PC-9 (cell line): Measurements from ENCODE around the gene NFKBIL1. TPM values are rescaled to one million over a fixed set of nuclear protein-coding genes. Genes with fewer than 3 reads are reported as not detected.

ENCODE experiments used
- BruUV-seq: library from RNA; stranded (reverse); fragments of 400-500 nt; replicated peaks from 2 replicates; lab custom pipeline; 2021; lab: Mats Ljungman, UMichigan
- CTCF ChIA-PET: fragments of 300-600 bp; sonication (Branson Sonifier 250); formaldehyde crosslinking; loops from one replicate; lab custom pipeline; 2022; ENCODE audit warnings: antibody characterized with exemption; lab: Charles Lee
- POLR2A ChIA-PET: fragments of 300-600 bp; sonication (Branson Sonifier 250); formaldehyde crosslinking; loops from one replicate; lab custom pipeline; 2022; ENCODE audit warnings: antibody characterized with exemption; ENCODE audit not compliant: unreplicated experiment; lab: Charles Lee
- DNase-seq, 2 experiments: peaks; one replicate each; pipeline versions ENCODE4 v3.0.0 to v3.0.0-alpha.2; 2015 to 2022; ENCODE audit warnings: mixed read lengths in 1 of 2
- H2AFZ ChIP-seq: fragments of 200-600 bp; sonication (generic); 2 replicates; pipeline ENCODE4 v1.8.1; 2017; ENCODE audit warnings: antibody characterized with exemption
- H3F3A ChIP-seq: fragments of 200-600 bp; sonication (generic); 2 replicates; pipeline ENCODE4 v1.8.1; 2017; ENCODE audit warnings: antibody characterized with exemption, mild to moderate bottlenecking, low read depth; ENCODE audit not compliant: insufficient read depth
- H3K27ac ChIP-seq: fragments of 200-600 bp; sonication (generic); 2 replicates; pipeline ENCODE4 v1.6.1; 2016; ENCODE audit warnings: mixed run types
- H3K27me3 ChIP-seq: fragments of 200-600 bp; sonication (generic); 2 replicates; pipeline ENCODE4 v1.6.1; 2016; ENCODE audit warnings: low read depth, mixed run types; ENCODE audit not compliant: insufficient read depth
- H3K36me3 ChIP-seq: fragments of 200-600 bp; sonication (generic); 2 replicates; pipeline ENCODE4 v1.6.1; 2016; ENCODE audit warnings: low read depth, mixed run types
- H3K4me1 ChIP-seq: fragments of 200-600 bp; sonication (generic); replicated peaks from 2 replicates; pipeline ENCODE4 v1.6.1; 2016; ENCODE audit warnings: mixed run types; ENCODE audit not compliant: insufficient read depth
- H3K4me2 ChIP-seq: fragments of 200-600 bp; sonication (generic); 2 replicates; pipeline ENCODE4 v1.6.1; 2017; ENCODE audit warnings: mixed run types
- H3K4me3 ChIP-seq: fragments of 200-600 bp; sonication (generic); 2 replicates; pipeline ENCODE4 v1.6.1; 2016; ENCODE audit warnings: mixed run types
- H3K79me2 ChIP-seq: fragments of 200-600 bp; sonication (generic); 2 replicates; pipeline ENCODE4 v1.6.1; 2017; ENCODE audit warnings: low read depth, mixed run types
- H3K9me2 ChIP-seq: fragments of 200-600 bp; sonication (generic); 2 replicates; pipeline ENCODE4 v1.8.1; 2017; ENCODE audit warnings: mild to moderate bottlenecking; ENCODE audit not compliant: insufficient read depth
- H3K9me3 ChIP-seq: fragments of 200-600 bp; sonication (generic); 2 replicates; pipeline ENCODE4 v1.8.1; 2016; ENCODE audit warnings: low read depth; ENCODE audit not compliant: insufficient read depth
- H4K20me1 ChIP-seq: fragments of 200-600 bp; sonication (generic); 2 replicates; pipeline ENCODE4 v1.8.1; 2017; ENCODE audit not compliant: insufficient read depth
- EZH2 ChIP-seq: fragments of 200-600 bp; sonication (generic); IDR thresholded peaks from 2 replicates; pipeline ENCODE4 v1.8.0; 2017; ENCODE audit warnings: antibody characterized with exemption, low read depth
- intact Hi-C: fragments of 100-400 bp; cut with micrococcal nuclease; formaldehyde crosslinking; loops from one replicate; pipeline ENCODE4 v1.10.0; 2022; ENCODE audit not compliant: unreplicated experiment
- total RNA-seq: library from RNA; stranded (reverse); gene quantifications from 2 replicates; pipeline ENCODE4 v1.2.3, GENCODE V29; 2021
- TF ChIP-seq, protein P1 (sequence below): fragments of 200-600 bp; sonication (generic); conservative IDR thresholded peaks from 2 replicates; pipeline ENCODE4 v1.6.1; 2017; ENCODE audit warnings: mixed run types, antibody characterized with exemption, mild to moderate bottlenecking, moderate library complexity

NFKBIL1 gene
- total RNA-seq, 1 experiment from 2014 or later, result 26.1 TPM

DNA sequence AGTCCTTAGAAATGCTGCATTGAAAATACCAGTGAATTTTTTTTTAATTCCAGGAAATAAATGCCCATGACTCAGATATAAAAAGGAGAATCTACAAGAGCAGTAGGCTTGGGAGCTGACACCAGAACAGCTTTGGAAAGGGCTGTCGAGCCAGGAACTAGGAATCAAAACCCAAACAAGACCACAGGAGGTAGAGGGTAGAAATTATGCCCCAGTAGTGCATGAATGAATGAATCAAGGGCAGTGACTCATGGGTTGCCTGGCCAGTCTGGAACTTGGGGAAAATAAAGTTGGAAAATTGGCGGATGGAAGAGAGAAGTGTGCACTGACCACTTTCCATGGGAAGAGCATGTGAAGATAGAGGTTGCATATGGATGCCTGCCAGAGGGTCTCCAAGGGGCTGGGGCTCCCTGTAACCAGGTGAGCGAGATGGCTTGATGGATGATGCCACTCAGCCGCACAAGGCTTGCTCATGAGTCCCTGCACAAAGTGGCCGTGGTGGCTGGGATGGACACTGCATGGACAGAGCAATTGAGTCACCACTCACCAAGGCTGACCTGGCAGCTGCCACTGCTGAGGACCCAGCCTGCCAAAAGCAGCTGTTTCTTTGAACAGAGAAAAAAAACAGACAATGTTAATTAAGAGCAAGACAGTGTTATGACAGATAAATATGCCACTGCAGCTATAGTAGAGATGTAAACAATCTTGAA lies 33.8 kb upstream of the NFKBIL1 start:
- Histone ChIP-seq H3K4me3 (no peak overlapping the region), H3K79me2 (no peaks in the 10 kb centered on the region), H3K27me3 (no peaks in the 10 kb centered on the region), H2AFZ (no peak overlapping the region), H3K27ac (no peak overlapping the region), H3K36me3 (0 out of 2 replicates have a peak, but pooled peaks cover 3% of the 10 kb centered on the region), H4K20me1 (no peaks in the 10 kb centered on the region), H3K9me2 (no peaks in the 10 kb centered on the region), H3K9me3 (no peaks in the 10 kb centered on the region), H3F3A (peaks cover 7% of the 10 kb centered on the region; the same call in 1 of the 2 replicates), H3K4me1 (peaks cover 16% of the 10 kb centered on the region), H3K4me2 (peak overlapping the region; percentile 23; the same call in 1 of the 2 replicates)
- no peak for TF ChIP-seq EZH2
- TF ChIP-seq, protein P1, sequence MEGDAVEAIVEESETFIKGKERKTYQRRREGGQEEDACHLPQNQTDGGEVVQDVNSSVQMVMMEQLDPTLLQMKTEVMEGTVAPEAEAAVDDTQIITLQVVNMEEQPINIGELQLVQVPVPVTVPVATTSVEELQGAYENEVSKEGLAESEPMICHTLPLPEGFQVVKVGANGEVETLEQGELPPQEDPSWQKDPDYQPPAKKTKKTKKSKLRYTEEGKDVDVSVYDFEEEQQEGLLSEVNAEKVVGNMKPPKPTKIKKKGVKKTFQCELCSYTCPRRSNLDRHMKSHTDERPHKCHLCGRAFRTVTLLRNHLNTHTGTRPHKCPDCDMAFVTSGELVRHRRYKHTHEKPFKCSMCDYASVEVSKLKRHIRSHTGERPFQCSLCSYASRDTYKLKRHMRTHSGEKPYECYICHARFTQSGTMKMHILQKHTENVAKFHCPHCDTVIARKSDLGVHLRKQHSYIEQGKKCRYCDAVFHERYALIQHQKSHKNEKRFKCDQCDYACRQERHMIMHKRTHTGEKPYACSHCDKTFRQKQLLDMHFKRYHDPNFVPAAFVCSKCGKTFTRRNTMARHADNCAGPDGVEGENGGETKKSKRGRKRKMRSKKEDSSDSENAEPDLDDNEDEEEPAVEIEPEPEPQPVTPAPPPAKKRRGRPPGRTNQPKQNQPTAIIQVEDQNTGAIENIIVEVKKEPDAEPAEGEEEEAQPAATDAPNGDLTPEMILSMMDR, result no peak
- ChIA-PET POLR2A (interaction anchor here (0.7 kb wide), 1 partner anchor 29 kb away, joined by 5 read pairs; no protein-coding TSS in a partner anchor), CTCF (no interaction called here)
- no peak for DNase-seq
- no TSS peak for BruUV-seq
- intact Hi-C loops, result no loop called here

GRCh38 chr6:31521835-31522234 lies 25.6 kb upstream of the NFKBIL1 start:
- intact Hi-C loops, result no loop called here
- CTCF ChIA-PET, result no interaction called here
- BruUV-seq, result no TSS peak
- POLR2A ChIA-PET, result no interaction called here
- Histone ChIP-seq H3K4me1 (0 out of 2 replicates have a peak, but pooled peaks cover 7% of the 10 kb centered on the region), H3K4me2 (no peak overlapping the region), H3K9me2 (no peaks in the 10 kb centered on the region), H3K9me3 (no peaks in the 10 kb centered on the region), H3K27ac (no peak overlapping the region), H3K4me3 (no peak overlapping the region), H4K20me1 (no peaks in the 10 kb centered on the region), H3K36me3 (no peaks in the 10 kb centered on the region), H3K27me3 (no peaks in the 10 kb centered on the region), H3K79me2 (no peaks in the 10 kb centered on the region), H3F3A (peaks cover 1% of the 10 kb centered on the region; the same call in 1 of the 2 replicates), H2AFZ (no peak overlapping the region)
- no peak for TF ChIP-seq EZH2
- TF ChIP-seq, protein P1, result no peak
- DNase-seq, result no peak

- intact Hi-C loops, result loop anchor here (5.0 kb wide), 1 partner anchor 33 kb away; no protein-coding TSS in a partner anchor
- no peaks in the 10 kb centered on the region for H3K79me2 ChIP-seq
- peaks cover 11% of the 10 kb centered on the region; the same call in 1 of the 2 replicates for H4K20me1 ChIP-seq
- H3K27ac ChIP-seq, result no peak overlapping the region
- no peak overlapping the region for H3K4me2 ChIP-seq
- BruUV-seq, result no TSS peak
- H2AFZ ChIP-seq, result no peak overlapping the region
- H3K27me3 ChIP-seq, result no peaks in the 10 kb centered on the region
- no peaks in the 10 kb centered on the region for H3K9me2 ChIP-seq
- no peak overlapping the region for H3K4me3 ChIP-seq
- 0 out of 2 replicates have a peak, but pooled peaks cover 7% of the 10 kb centered on the region for H3K4me1 ChIP-seq
- POLR2A ChIA-PET, result interaction anchor here (0.6 kb wide), 1 partner anchor 1898 kb away, joined by 3 read pairs; no protein-coding TSS in a partner anchor
- peaks cover under 1% of the 10 kb centered on the region; the same call in 1 of the 2 replicates for H3K36me3 ChIP-seq
- peaks cover 21% of the 10 kb centered on the region for H3F3A ChIP-seq
- CTCF ChIA-PET, result no interaction called here
- TF ChIP-seq EZH2, result no peak
- TF ChIP-seq, protein P1, result no peak
- H3K9me3 ChIP-seq, result no peaks in the 10 kb centered on the region
- DNase-seq, result no peak
Measured at GRCh38 chr6:31525553-31525931, 21.9 kb upstream of the NFKBIL1 start.
